H9 (cell line): ENCODE measurements around the gene BCKDHB. TPM values are rescaled to one million over a fixed set of nuclear protein-coding genes. Genes with fewer than 3 reads are reported as not detected.

Source experiments
- DNase-seq: peaks from one replicate; pipeline ENCODE4 v3.0.0-alpha.2; 2017
- H2AFZ ChIP-seq: one replicate; pipeline ENCODE4 v1.6.1; 2013; ENCODE audit warnings: mild to moderate bottlenecking, low read length, control low read depth, moderate library complexity
- H2AK5ac ChIP-seq: 2 replicates; pipeline ENCODE4 v1.6.1; 2013; ENCODE audit warnings: low read length, control low read depth, mixed read lengths; ENCODE audit not compliant: insufficient read length
- H2BK120ac ChIP-seq: one replicate; pipeline ENCODE4 v1.6.1; 2013; ENCODE audit warnings: low read depth, mild to moderate bottlenecking, low read length, control low read depth, inconsistent platforms; ENCODE audit not compliant: poor library complexity, severe bottlenecking
- H2BK12ac ChIP-seq: 2 replicates; pipeline ENCODE4 v1.6.1; 2013; ENCODE audit warnings: low read length, control low read depth, mixed read lengths, low read depth; ENCODE audit not compliant: insufficient read length
- H2BK15ac ChIP-seq: 2 replicates; pipeline ENCODE4 v1.6.1; 2013; ENCODE audit warnings: low read depth, low read length, control low read depth
- H2BK20ac ChIP-seq: one replicate; pipeline ENCODE4 v1.6.1; 2013; ENCODE audit warnings: low read depth, mild to moderate bottlenecking, low read length, control low read depth, inconsistent platforms; ENCODE audit not compliant: poor library complexity, severe bottlenecking
- H2BK5ac ChIP-seq: 2 replicates; pipeline ENCODE4 v1.6.1; 2013; ENCODE audit warnings: low read length, control low read depth, mixed read lengths; ENCODE audit not compliant: insufficient read length
- H3K14ac ChIP-seq: 2 replicates; pipeline ENCODE4 v1.6.1; 2013; ENCODE audit warnings: low read length, control low read depth; ENCODE audit not compliant: insufficient read depth
- H3K18ac ChIP-seq: 2 replicates; pipeline ENCODE4 v1.6.1; 2013; ENCODE audit warnings: low read depth, mild to moderate bottlenecking, mixed read lengths, low read length, control low read depth; ENCODE audit not compliant: insufficient read length
- H3K23ac ChIP-seq: 2 replicates; pipeline ENCODE4 v1.6.1; 2013; ENCODE audit warnings: low read length, control low read depth, mixed read lengths, low read depth; ENCODE audit not compliant: insufficient read length
- H3K23me2 ChIP-seq: 2 replicates; pipeline ENCODE4 v1.6.1; 2013; ENCODE audit warnings: low read depth, mild to moderate bottlenecking, mixed read lengths, low read length, control low read depth; ENCODE audit not compliant: insufficient read length, poor library complexity, severe bottlenecking
- H3K27ac ChIP-seq: 2 replicates; pipeline ENCODE4 v1.5.1; 2013; ENCODE audit warnings: low read length, control low read depth, mixed read lengths, low read depth; ENCODE audit not compliant: insufficient read length
- H3K27me3 ChIP-seq: 2 replicates; pipeline ENCODE4 v1.6.1; 2013; ENCODE audit warnings: low read length, control low read depth, inconsistent platforms; ENCODE audit not compliant: insufficient read depth
- H3K4ac ChIP-seq: 2 replicates; pipeline ENCODE4 v1.6.1; 2013; ENCODE audit warnings: low read depth, mild to moderate bottlenecking, control low read depth, inconsistent platforms, low read length, moderate library complexity
- H3K4me1 ChIP-seq: 2 replicates; pipeline ENCODE4 v1.6.1; 2013; ENCODE audit warnings: low read length, control low read depth, inconsistent platforms; ENCODE audit not compliant: insufficient read depth
- H3K4me2 ChIP-seq: 2 replicates; pipeline ENCODE4 v1.6.1; 2013; ENCODE audit warnings: low read length, control low read depth, mixed read lengths; ENCODE audit not compliant: insufficient read length, insufficient read depth
- H3K56ac ChIP-seq: 2 replicates; pipeline ENCODE4 v1.6.1; 2013; ENCODE audit warnings: low read depth, mild to moderate bottlenecking, mixed read lengths, low read length, control low read depth; ENCODE audit not compliant: insufficient read length
- H3K79me1 ChIP-seq: 2 replicates; pipeline ENCODE4 v1.6.1; 2013; ENCODE audit warnings: low read depth, mild to moderate bottlenecking, moderate library complexity, low read length, control low read depth, inconsistent platforms; ENCODE audit not compliant: insufficient read depth, poor library complexity, severe bottlenecking
- H3K79me2 ChIP-seq: 2 replicates; pipeline ENCODE4 v1.6.1; 2013; ENCODE audit warnings: low read length, control low read depth, inconsistent platforms; ENCODE audit not compliant: insufficient read depth
- H3K9ac ChIP-seq: 2 replicates; pipeline ENCODE4 v1.6.1; 2013; ENCODE audit warnings: low read length, control low read depth, mixed read lengths; ENCODE audit not compliant: insufficient read length; ENCODE audit errors: extremely low read depth
- H3K9me3 ChIP-seq: one replicate; pipeline ENCODE4 v1.6.1; 2013; ENCODE audit warnings: low read depth, low read length, inconsistent platforms; ENCODE audit not compliant: control insufficient read depth
- H3T11ph ChIP-seq: one replicate; pipeline ENCODE4 v1.6.1; 2013; ENCODE audit warnings: mild to moderate bottlenecking, low read length, control low read depth, inconsistent platforms
- H4K20me1 ChIP-seq: one replicate; pipeline ENCODE4 v1.6.1; 2013; ENCODE audit not compliant: control insufficient read depth, insufficient read length, insufficient read depth
- H4K5ac ChIP-seq: 2 replicates; pipeline ENCODE4 v1.6.1; 2013; ENCODE audit warnings: low read depth, mild to moderate bottlenecking, mixed read lengths, low read length, control low read depth; ENCODE audit not compliant: insufficient read length
- H4K8ac ChIP-seq: replicated peaks from 2 replicates; pipeline ENCODE4 v1.6.1; 2013; ENCODE audit warnings: low read length, control low read depth, mixed read lengths, low read depth; ENCODE audit not compliant: insufficient read length
- H4K91ac ChIP-seq: 2 replicates; pipeline ENCODE4 v1.6.1; 2013; ENCODE audit warnings: low read depth, mild to moderate bottlenecking, moderate library complexity, mixed read lengths, low read length, control low read depth; ENCODE audit not compliant: insufficient read length
- H3K27ac Mint-ChIP-seq, 3 experiments: 2 replicates in 2 of 3; 3 replicates in 1 of 3; pipeline ENCODE4 v1.8.0; 2020 to 2021; ENCODE audit warnings: mixed read lengths in 3 of 3, mild to moderate bottlenecking in 1 of 3, moderate library complexity in 1 of 3
- H3K27me3 Mint-ChIP-seq: 2 replicates; pipeline ENCODE4 v1.8.0; 2021; ENCODE audit warnings: low read depth, mild to moderate bottlenecking, moderate library complexity, mixed read lengths
- H3K36me3 Mint-ChIP-seq, 3 experiments: 2 replicates in 2 of 3; 3 replicates in 1 of 3; pipeline ENCODE4 v1.8.0; 2020 to 2021; ENCODE audit warnings: low read depth in 3 of 3, mixed read lengths in 3 of 3; ENCODE audit not compliant: insufficient read depth in 1 of 3
- H3K4me1 Mint-ChIP-seq, 2 experiments: 2 replicates each; pipeline ENCODE4 v1.8.0; 2020; ENCODE audit warnings: mixed read lengths in 2 of 2
- H3K4me3 Mint-ChIP-seq, 2 experiments: 2 replicates in 1 of 2; 3 replicates in 1 of 2; pipeline ENCODE4 v1.8.0; 2020 to 2021; ENCODE audit warnings: mild to moderate bottlenecking in 2 of 2, mixed read lengths in 2 of 2, moderate library complexity in 1 of 2
- H3K9me3 Mint-ChIP-seq, 2 experiments: 2 replicates in 1 of 2; 3 replicates in 1 of 2; pipeline ENCODE4 v1.8.0; 2020; ENCODE audit warnings: mild to moderate bottlenecking in 2 of 2, mixed read lengths in 2 of 2, moderate library complexity in 1 of 2
- WGBS: extraction: QIAGEN DNeasy Blood & Tissue Kit; methylation state at CpG from one replicate; pipeline ENCODE4 v1.1.7; 2013; ENCODE audit warnings: missing lambda C conversion rate, low lambda C conversion rate, mixed read lengths; ENCODE audit not compliant: insufficient read length; ENCODE audit errors: extremely low coverage; 5-methylcytosine and 5-hydroxymethylcytosine counted together
- total RNA-seq: library from RNA; stranded (reverse); gene quantifications from 2 replicates; pipeline ENCODE4 v1.2.1, GENCODE V29; 2021
- TF ChIP-seq, protein P1 (sequence below): fragments of 200-600 bp; sonication (generic); conservative IDR thresholded peaks from 3 replicates; pipeline ENCODE4 v1.8.0; 2021; ENCODE audit warnings: antibody characterized with exemption, mild to moderate bottlenecking

BCKDHB gene
- total RNA-seq, 1 experiment from 2014 or later, result 26.6 TPM

DNA sequence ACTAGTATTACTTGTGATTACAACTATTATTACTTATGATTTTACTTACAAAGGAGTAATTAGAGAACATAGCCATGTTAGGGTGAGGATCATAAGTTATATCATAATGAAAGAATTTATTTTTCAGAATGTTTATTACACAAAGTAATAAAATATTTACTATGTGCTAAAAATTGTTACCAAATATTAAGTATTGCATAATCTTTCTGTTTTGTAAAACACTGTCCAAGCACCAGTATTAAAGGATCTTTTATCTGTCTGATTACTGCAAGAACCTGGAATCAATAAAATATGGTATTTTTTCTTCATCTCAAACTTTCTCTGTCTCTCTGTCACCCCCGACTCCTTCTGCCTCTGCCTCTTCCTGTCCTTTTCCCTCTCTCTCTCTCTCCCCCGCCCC is 250.1 kb downstream of the BCKDHB start:
- Histone ChIP-seq H2BK15ac (no peak overlapping the region), H3K18ac (no peak overlapping the region), H4K8ac (no peak overlapping the region), H2BK20ac (no peak overlapping the region), H3K56ac (no peak overlapping the region), H4K5ac (no peak overlapping the region), H2AFZ (no peak overlapping the region), H3K4ac (no peak overlapping the region), H4K20me1 (no peaks in the 10 kb centered on the region), H2BK5ac (no peak overlapping the region), H2BK12ac (no peak overlapping the region), H3K27me3 (no peaks in the 10 kb centered on the region), H3K4me2 (no peak overlapping the region), H3K9ac (no peak overlapping the region), H3K4me1 (0 out of 2 replicates have a peak, but pooled peaks cover 2% of the 10 kb centered on the region), H2BK120ac (no peak overlapping the region), H4K91ac (no peak overlapping the region), H3K27ac (no peak overlapping the region), H3K79me2 (no peaks in the 10 kb centered on the region; the same call in 1 of the 2 replicates), H3K79me1 (no peaks in the 10 kb centered on the region), H3K9me3 (no peaks in the 10 kb centered on the region), H3K23ac (no peak overlapping the region), H3T11ph (no peak overlapping the region), H3K23me2 (no peaks in the 10 kb centered on the region), H2AK5ac (no peak overlapping the region), H3K14ac (no peak overlapping the region)
- Mint-ChIP-seq H3K27me3 (no peaks in the 10 kb centered on the region), H3K9me3 (no peaks in the 10 kb centered on the region), H3K36me3 (peaks cover 0 to 10% (median 2%) of the 10 kb centered on the region in 3 experiments; a peak in 4 of 7 replicates), H3K4me1 (peaks cover 10 to 25% of the 10 kb centered on the region in 2 experiments), H3K4me3 (no peak overlapping the region), H3K27ac (no peak overlapping the region; a peak in 1 of 7 replicates)
- no CpG with 5 or more reads among the region's 2 CpGs for WGBS
- TF ChIP-seq, protein P1, sequence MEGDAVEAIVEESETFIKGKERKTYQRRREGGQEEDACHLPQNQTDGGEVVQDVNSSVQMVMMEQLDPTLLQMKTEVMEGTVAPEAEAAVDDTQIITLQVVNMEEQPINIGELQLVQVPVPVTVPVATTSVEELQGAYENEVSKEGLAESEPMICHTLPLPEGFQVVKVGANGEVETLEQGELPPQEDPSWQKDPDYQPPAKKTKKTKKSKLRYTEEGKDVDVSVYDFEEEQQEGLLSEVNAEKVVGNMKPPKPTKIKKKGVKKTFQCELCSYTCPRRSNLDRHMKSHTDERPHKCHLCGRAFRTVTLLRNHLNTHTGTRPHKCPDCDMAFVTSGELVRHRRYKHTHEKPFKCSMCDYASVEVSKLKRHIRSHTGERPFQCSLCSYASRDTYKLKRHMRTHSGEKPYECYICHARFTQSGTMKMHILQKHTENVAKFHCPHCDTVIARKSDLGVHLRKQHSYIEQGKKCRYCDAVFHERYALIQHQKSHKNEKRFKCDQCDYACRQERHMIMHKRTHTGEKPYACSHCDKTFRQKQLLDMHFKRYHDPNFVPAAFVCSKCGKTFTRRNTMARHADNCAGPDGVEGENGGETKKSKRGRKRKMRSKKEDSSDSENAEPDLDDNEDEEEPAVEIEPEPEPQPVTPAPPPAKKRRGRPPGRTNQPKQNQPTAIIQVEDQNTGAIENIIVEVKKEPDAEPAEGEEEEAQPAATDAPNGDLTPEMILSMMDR, result no peak
- DNase-seq, result no peak
